PFSK-1 (cell line): ENCODE results near the gene RNASEH2B.

Source experiments
- FOXP2 ChIP-seq: optimal IDR thresholded peaks from 2 replicates; pipeline ENCODE3; 2011; ENCODE audit warnings: borderline replicate concordance, control low read depth, inconsistent platforms; ENCODE audit not compliant: insufficient read depth; ENCODE audit errors: extremely low read length, extremely low read depth
- POLR2AphosphoS5 ChIP-seq: IDR thresholded peaks from 2 replicates; pipeline ENCODE4 v1.6.1; 2012; ENCODE audit warnings: low read depth, mild to moderate bottlenecking, control low read depth, low read length, moderate library complexity
- SIN3A ChIP-seq: IDR thresholded peaks from 2 replicates; pipeline ENCODE4 v1.6.1; 2012; ENCODE audit warnings: mild to moderate bottlenecking, low read length, moderate library complexity, borderline replicate concordance; ENCODE audit not compliant: insufficient read depth
- TAF1 ChIP-seq: IDR thresholded peaks from 2 replicates; pipeline ENCODE4 v1.6.1; 2012; ENCODE audit warnings: low read length, control low read depth, borderline replicate concordance; ENCODE audit not compliant: insufficient read depth
- TF ChIP-seq, protein P1 (sequence below), 2 experiments: IDR thresholded peaks; 2 replicates each; pipeline versions ENCODE4 v1.6.1 to v1.8.0; 2011 to 2012; ENCODE audit warnings: low read depth in 2 of 2, low read length in 2 of 2, control low read depth in 1 of 2, inconsistent platforms in 1 of 2, mild to moderate bottlenecking in 1 of 2, moderate library complexity in 1 of 2; ENCODE audit not compliant: insufficient read depth in 1 of 2

The RNASEH2B gene

DNA sequence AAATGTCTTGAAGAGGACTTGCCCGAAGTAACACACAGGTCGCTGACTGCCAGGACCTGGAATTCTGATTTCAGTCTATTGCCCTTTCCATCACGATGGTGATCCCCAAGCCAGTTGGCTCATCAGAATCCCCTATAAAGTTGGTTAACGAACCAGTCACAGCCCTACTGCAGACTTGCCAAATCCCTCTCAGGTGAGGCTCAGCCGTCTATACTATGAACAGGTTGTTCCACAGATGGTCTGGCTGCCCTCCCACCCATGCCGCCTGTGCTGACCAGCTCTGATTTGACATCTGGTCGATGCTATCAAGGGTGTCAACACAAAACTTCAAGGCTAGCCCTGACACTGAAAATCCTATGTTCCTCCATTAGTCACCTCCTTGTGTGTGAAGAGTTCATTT lies 90.0 kb downstream of the RNASEH2B start:
- TF ChIP-seq FOXP2, result no peak
- TF ChIP-seq, protein P1, sequence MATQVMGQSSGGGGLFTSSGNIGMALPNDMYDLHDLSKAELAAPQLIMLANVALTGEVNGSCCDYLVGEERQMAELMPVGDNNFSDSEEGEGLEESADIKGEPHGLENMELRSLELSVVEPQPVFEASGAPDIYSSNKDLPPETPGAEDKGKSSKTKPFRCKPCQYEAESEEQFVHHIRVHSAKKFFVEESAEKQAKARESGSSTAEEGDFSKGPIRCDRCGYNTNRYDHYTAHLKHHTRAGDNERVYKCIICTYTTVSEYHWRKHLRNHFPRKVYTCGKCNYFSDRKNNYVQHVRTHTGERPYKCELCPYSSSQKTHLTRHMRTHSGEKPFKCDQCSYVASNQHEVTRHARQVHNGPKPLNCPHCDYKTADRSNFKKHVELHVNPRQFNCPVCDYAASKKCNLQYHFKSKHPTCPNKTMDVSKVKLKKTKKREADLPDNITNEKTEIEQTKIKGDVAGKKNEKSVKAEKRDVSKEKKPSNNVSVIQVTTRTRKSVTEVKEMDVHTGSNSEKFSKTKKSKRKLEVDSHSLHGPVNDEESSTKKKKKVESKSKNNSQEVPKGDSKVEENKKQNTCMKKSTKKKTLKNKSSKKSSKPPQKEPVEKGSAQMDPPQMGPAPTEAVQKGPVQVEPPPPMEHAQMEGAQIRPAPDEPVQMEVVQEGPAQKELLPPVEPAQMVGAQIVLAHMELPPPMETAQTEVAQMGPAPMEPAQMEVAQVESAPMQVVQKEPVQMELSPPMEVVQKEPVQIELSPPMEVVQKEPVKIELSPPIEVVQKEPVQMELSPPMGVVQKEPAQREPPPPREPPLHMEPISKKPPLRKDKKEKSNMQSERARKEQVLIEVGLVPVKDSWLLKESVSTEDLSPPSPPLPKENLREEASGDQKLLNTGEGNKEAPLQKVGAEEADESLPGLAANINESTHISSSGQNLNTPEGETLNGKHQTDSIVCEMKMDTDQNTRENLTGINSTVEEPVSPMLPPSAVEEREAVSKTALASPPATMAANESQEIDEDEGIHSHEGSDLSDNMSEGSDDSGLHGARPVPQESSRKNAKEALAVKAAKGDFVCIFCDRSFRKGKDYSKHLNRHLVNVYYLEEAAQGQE (IDR thresholded peaks at IDR 0.05; ENCODE audit: insufficient read depth in 1 of 2, low read depth in 2 of 2, low read length in 2 of 2), result no peak
- no peak for TF ChIP-seq POLR2AphosphoS5
- no peak for TF ChIP-seq SIN3A
- TF ChIP-seq TAF1, result no peak

DNA sequence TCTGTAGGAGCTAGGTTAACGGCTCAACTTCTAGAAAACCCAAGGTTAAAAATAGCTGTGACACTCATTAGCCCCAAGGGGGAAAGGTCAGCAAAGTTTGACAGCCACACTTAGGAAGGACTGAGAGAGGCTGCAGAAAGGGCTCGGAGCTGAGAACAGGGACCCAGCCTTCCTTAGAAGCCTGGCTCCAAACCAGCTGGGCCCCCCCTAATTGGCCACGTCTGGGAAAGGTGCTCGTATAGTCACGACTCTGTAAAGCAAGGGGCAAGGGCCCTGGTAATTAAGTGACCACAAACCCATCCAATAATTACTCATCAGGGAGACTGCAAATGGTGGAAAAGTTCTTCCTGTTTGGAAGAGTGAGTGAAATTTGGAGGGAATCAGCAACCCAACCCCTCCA lies 90.5 kb downstream of the RNASEH2B start:
- TF ChIP-seq TAF1, result no peak
- TF ChIP-seq POLR2AphosphoS5, result no peak
- no peak for TF ChIP-seq SIN3A
- TF ChIP-seq, protein P1 (IDR thresholded peaks at IDR 0.05; ENCODE audit: insufficient read depth in 1 of 2, low read depth in 2 of 2, low read length in 2 of 2), result no peak
- no peak for TF ChIP-seq FOXP2

DNA sequence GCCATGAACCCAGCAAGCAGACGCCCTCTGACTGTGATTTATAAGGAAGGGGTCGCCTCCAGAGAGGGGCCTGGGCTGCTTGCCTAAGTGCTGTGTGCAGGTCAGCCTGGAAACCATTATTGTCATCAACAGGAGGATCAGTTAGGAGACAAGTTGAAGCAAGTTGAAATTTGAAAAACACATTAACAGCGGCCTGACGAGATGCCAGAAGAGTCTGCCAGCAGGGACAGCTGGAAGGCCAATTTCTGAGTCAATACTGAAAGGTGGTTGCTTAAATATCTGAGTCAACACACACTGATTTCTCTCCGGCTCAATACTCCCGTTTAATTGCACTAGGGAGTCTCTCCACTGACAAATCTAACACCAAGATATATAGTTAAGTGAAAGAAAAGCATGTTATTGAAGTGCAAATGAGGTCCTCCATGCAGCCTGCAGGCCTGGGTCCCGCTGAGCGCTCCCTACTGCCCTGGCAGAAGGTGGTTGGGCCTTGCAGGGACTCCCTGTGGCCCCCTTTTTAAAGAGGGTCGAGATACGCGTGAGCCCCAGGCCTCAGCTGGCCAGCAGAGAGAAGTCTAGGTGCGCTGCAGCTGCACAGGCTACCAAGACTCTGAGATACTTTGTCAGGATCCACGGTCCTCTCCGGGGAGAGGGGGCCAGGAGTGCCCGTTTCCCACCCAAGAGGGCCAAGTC lies 91.1 kb downstream of the RNASEH2B start:
- TF ChIP-seq, protein P1 (IDR thresholded peaks at IDR 0.05; ENCODE audit: insufficient read depth in 1 of 2, low read depth in 2 of 2, low read length in 2 of 2), result no peak
- TF ChIP-seq FOXP2 (no peak), POLR2AphosphoS5 (no peak), TAF1 (no peak), SIN3A (no peak)

DNA sequence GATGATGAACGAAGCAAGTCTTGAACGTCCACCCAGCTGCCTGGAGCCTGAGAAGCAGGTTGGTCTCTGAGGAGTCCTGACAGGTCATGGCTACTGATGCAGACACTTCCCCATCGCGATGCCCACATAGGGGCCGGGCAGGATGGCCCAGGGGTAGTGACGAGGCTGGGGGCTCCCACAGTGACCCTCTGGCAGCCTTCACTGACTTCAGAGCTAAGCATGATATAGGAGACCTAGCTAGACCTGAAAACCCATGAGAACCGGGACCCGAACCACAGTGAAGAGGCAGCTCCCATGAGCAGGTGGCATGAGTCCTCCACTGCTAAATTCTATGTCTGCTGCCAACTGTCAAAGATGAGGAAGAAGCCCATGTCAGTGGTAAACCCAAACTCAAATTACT lies 91.7 kb downstream of the RNASEH2B start:
- TF ChIP-seq, protein P1 (IDR thresholded peaks at IDR 0.05; ENCODE audit: insufficient read depth in 1 of 2, low read depth in 2 of 2, low read length in 2 of 2), result no peak
- TF ChIP-seq POLR2AphosphoS5 (no peak), TAF1 (no peak), FOXP2 (no peak), SIN3A (no peak)

DNA sequence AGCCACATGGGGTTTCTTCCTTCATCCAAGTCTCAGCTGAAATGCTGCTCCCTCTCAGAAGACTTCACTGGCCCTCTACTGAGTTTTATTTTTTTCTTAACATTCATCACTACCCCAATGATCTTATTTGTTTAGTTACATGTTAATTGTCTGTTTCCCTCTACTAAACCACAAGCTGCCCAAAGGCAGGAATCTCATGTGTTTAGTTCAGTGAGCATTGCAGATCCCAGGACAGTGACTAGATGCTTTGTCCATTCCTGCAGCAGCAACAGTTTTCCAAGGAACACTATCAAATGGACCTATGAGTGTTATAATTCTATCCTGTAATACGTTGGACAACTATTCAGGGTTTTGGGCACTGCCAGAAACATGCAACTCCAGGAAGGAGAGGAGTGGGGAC lies 93.1 kb downstream of the RNASEH2B start:
- TF ChIP-seq, protein P1 (IDR thresholded peaks at IDR 0.05; ENCODE audit: insufficient read depth in 1 of 2, low read depth in 2 of 2, low read length in 2 of 2), result no peak
- TF ChIP-seq TAF1, result no peak
- TF ChIP-seq FOXP2, result no peak
- no peak for TF ChIP-seq SIN3A
- no peak for TF ChIP-seq POLR2AphosphoS5
